Aorta (tissue), 5 donors: ENCODE data around the gene SEC14L2. TPM values are rescaled to one million over a fixed set of nuclear protein-coding genes. Genes with fewer than 3 reads are reported as not detected.

Source experiments
- ATAC-seq: fragments of 200-7000 bp; cut with Tn5 transposase; one replicate; pipeline ENCODE4 v1.9.1; 2022; ENCODE audit warnings: moderate library complexity; ENCODE audit not compliant: low FRiP score
- DNase-seq, 2 donors: peaks; one replicate each; pipeline ENCODE4 v3.0.0-alpha.2; 2020
- H3K27ac ChIP-seq, 2 donors: one replicate each; pipeline ENCODE4 v1.5.1; 2013; ENCODE audit warnings: low read length in 2 of 2, mild to moderate bottlenecking in 2 of 2, moderate library complexity in 2 of 2, control low read depth in 1 of 2, inconsistent platforms in 1 of 2, low read depth in 1 of 2
- H3K27me3 ChIP-seq, 2 donors: one replicate each; pipeline ENCODE4 v1.6.1; 2013; ENCODE audit warnings: control low read depth in 1 of 2, low read length in 1 of 2, mild to moderate bottlenecking in 1 of 2, moderate library complexity in 1 of 2; ENCODE audit not compliant: insufficient read depth in 2 of 2, control insufficient read depth in 1 of 2
- H3K36me3 ChIP-seq, 2 donors: one replicate each; pipeline ENCODE4 v1.6.1; 2013; ENCODE audit warnings: control low read depth in 1 of 2, low read length in 1 of 2, mild to moderate bottlenecking in 1 of 2; ENCODE audit not compliant: insufficient read depth in 2 of 2, control insufficient read depth in 1 of 2
- H3K4me1 ChIP-seq, 2 donors: one replicate each; pipeline ENCODE4 v1.6.1; 2013; ENCODE audit warnings: low read length in 2 of 2, control low read depth in 1 of 2, mild to moderate bottlenecking in 1 of 2, moderate library complexity in 1 of 2; ENCODE audit not compliant: insufficient read depth in 2 of 2, control insufficient read depth in 1 of 2
- H3K4me3 ChIP-seq, 2 donors: one replicate each; pipeline ENCODE4 v1.5.1; 2013; ENCODE audit warnings: low read length in 2 of 2, control low read depth in 1 of 2, mild to moderate bottlenecking in 1 of 2
- H3K9me3 ChIP-seq: one replicate; pipeline ENCODE4 v1.6.1; 2013; ENCODE audit warnings: mild to moderate bottlenecking, low read length; ENCODE audit not compliant: control insufficient read depth
- WGBS, 2 donors: extraction: QIAGEN DNeasy Blood & Tissue Kit; methylation state at CpG; one replicate each; pipeline ENCODE4 v1.1.7; 2013; 5-methylcytosine and 5-hydroxymethylcytosine counted together
- intact Hi-C, 2 donors: fragments of 100-400 bp; cut with DNase I; formaldehyde crosslinking; loops; one replicate each; pipeline versions ENCODE4 v1.14.2 to v1.15.0; 2022
- polyA plus RNA-seq, 2 donors: library from polyadenylated mRNA; stranded (reverse); fragments of 200-250 nt; gene quantifications; one replicate each; pipeline ENCODE4 v1.2.3, GENCODE V29; 2013
- total RNA-seq, 2 donors: library from RNA; stranded (reverse); fragmentation: NEBNext Ultra II Directional; extraction: Animal tissue kit (Norgen Biotek cat#: 25700); gene quantifications; one replicate each; pipeline ENCODE4 v1.2.1, GENCODE V29; 2021
- donor health status: healthy with polysubstance abuse.
- donor health status: Bipolar disorder and iron deficiency.
- donor health status: DM: no; HTN: no; CAD: no.
- donor health status: DM: no; HTN: no; CAD: no.
- donor health status: DM: yes; HTN: yes; CAD: no.

The SEC14L2 gene
- total and polyA plus RNA-seq, 4 donors: 11.8 to 14.7 (median 13.0) TPM

- Histone ChIP-seq H3K27me3 (no peaks in the 10 kb centered on the region), H3K4me1 (no peaks in the 10 kb centered on the region), H3K4me3 (peak overlapping the region; percentile 56 to 88), H3K27ac (no peak overlapping the region), H3K36me3 (no peaks in the 10 kb centered on the region), H3K9me3 (no peaks in the 10 kb centered on the region)
- DNase-seq: peak in 1 of 2 donors; percentile 54
- peak; percentile 4 for ATAC-seq
- 20 to 22% methylated on average over 10 of the region's 10 CpGs for WGBS, 2 donors
- intact Hi-C loops: loop anchor here (2.0 kb wide), 4 partner anchors 30 to 278 kb away; partner anchors contain the start of genes CASTOR1 (in 1 of the 2), CCDC157 (in 1 of the 2) and SF3A1 (in 1 of the 2)
These were observed 10.2 kb upstream of the SEC14L2 start for GRCh38 chr22:30386608-30386959.

GRCh38 chr22:30386960-30387827, 9.6 kb upstream of the SEC14L2 start, which contains the start of gene RNF215:
RNF215 (minus strand) TSS chr22:30387411; CDS start chr22:30387313, 98 bp downstream.
- H3K4me3 ChIP-seq: peak within 1 kb of the TSS; percentile 56 to 88
- 1% methylated on average over 71 to 95 of the region's 95 CpGs for WGBS, 2 donors
- H3K27ac ChIP-seq: no peak within 1 kb of the TSS
- peak; percentile 95 for ATAC-seq
- no peaks in the 10 kb centered on the region for H3K4me1 ChIP-seq
- DNase-seq: peak; percentile 86 to 94
- H3K27me3 ChIP-seq: no peaks in the 10 kb centered on the region
- H3K36me3 ChIP-seq: no peaks in the 10 kb centered on the region
- intact Hi-C loops: loop anchor here (1.0 to 2.0 kb wide), 5 partner anchors 30 to 278 kb away; partner anchors contain the start of genes CASTOR1 (in 1 of the 2), CCDC157 (in 1 of the 2) and SF3A1 (in 1 of the 2)
- H3K9me3 ChIP-seq: no peaks in the 10 kb centered on the region

GRCh38 chr22:30390974-30391691, 5.7 kb upstream of the SEC14L2 start:
- no peak for ATAC-seq
- WGBS, 2 donors: 57 to 58% methylated on average over 5 of the region's 5 CpGs
- Histone ChIP-seq H3K9me3 (no peaks in the 10 kb centered on the region), H3K4me3 (no peak overlapping the region), H3K4me1 (no peaks in the 10 kb centered on the region), H3K27ac (no peak overlapping the region), H3K27me3 (no peaks in the 10 kb centered on the region), H3K36me3 (no peaks in the 10 kb centered on the region)
- peak in 1 of 2 donors; percentile 74 for DNase-seq
- intact Hi-C loops: loop anchor here in 1 of 2 donors (2.0 kb wide), 1 partner anchor 94 kb away; no protein-coding TSS in a partner anchor

- H3K36me3 ChIP-seq: no peaks in the 10 kb centered on the region
- H3K27ac ChIP-seq: no peak overlapping the region
- no peaks in the 10 kb centered on the region for H3K9me3 ChIP-seq
- no peaks in the 10 kb centered on the region for H3K27me3 ChIP-seq
- WGBS, 2 donors: 72 to 78% methylated on average over 9 of the region's 9 CpGs
- H3K4me3 ChIP-seq: no peak overlapping the region
- ATAC-seq: no peak
- intact Hi-C loops: no loop called here
- DNase-seq: no peak
- H3K4me1 ChIP-seq: no peaks in the 10 kb centered on the region
These were observed 4.0 kb upstream of the SEC14L2 start for GRCh38 chr22:30392661-30393321.

- H3K4me3 ChIP-seq: no peak overlapping the region
- DNase-seq (no peak), ATAC-seq (no peak)
- no peak overlapping the region for H3K27ac ChIP-seq
- H3K36me3 ChIP-seq: no peaks in the 10 kb centered on the region
- intact Hi-C loops: no loop called here
- no peaks in the 10 kb centered on the region for H3K9me3 ChIP-seq
- WGBS, 2 donors: 85% methylated on average over 7 of the region's 7 CpGs
- no peaks in the 10 kb centered on the region for H3K4me1 ChIP-seq
- no peaks in the 10 kb centered on the region for H3K27me3 ChIP-seq
These were observed 3.5 kb upstream of the SEC14L2 start for GRCh38 chr22:30393322-30393680.

- no peaks in the 10 kb centered on the region for H3K9me3 ChIP-seq
- 83 to 92% methylated on average over 3 of the region's 3 CpGs for WGBS, 2 donors
- H3K27ac ChIP-seq: no peak overlapping the region
- DNase-seq (no peak), ATAC-seq (no peak)
- H3K4me3 ChIP-seq: no peak overlapping the region
- H3K27me3 ChIP-seq: no peaks in the 10 kb centered on the region
- H3K36me3 ChIP-seq: no peaks in the 10 kb centered on the region
- H3K4me1 ChIP-seq: peaks cover 0 to 2% of the 10 kb centered on the region in 2 donors
- intact Hi-C loops: no loop called here
These were observed 2.9 kb upstream of the SEC14L2 start for GRCh38 chr22:30393885-30394284.

GRCh38 chr22:30397656-30398635, 1.1 kb downstream of the SEC14L2 start:
- Histone ChIP-seq H3K9me3 (no peaks in the 10 kb centered on the region), H3K27me3 (no peaks in the 10 kb centered on the region), H3K4me3 (peak overlapping the region in 1 of 2 donors; percentile 80), H3K27ac (no peak overlapping the region), H3K4me1 (peaks cover 0 to 2% of the 10 kb centered on the region in 2 donors), H3K36me3 (no peaks in the 10 kb centered on the region)
- WGBS, 2 donors: 33 to 35% methylated on average over 11 of the region's 11 CpGs
- intact Hi-C loops: loop anchor here in 1 of 2 donors (1.0 kb wide), 1 partner anchor 25 kb away; no protein-coding TSS in a partner anchor
- DNase-seq (no peak), ATAC-seq (peak; percentile 6)
